ENCODE results near the gene JAKMIP1.
A peak's percentile ranks its signal among the peaks of the same experiment; 100 is the strongest.

Gene JAKMIP1

GRCh38 chr4:6056976-6057766, 143.2 kb downstream of the JAKMIP1 start:
- Histone ChIP-seq H3K9ac (ENCODE audit: low read length) (no peak overlapping the region), H3K4me3 (ENCODE audit: low read depth, low read length) (no peak overlapping the region), H3K9me3 (ENCODE audit: control insufficient read depth, insufficient read depth, low read depth, low read length) (peaks cover 46% of the 10 kb centered on the region), H3K36me3 (ENCODE audit: control insufficient read depth, insufficient read depth, low read length) (peaks cover 35% of the 10 kb centered on the region; the same call in 1 of the 2 replicates), H3K27me3 (ENCODE audit: control insufficient read depth, insufficient read depth, low read length) (no peaks in the 10 kb centered on the region), H3K27ac (ENCODE audit: low read depth, low read length) (no peak overlapping the region), H3K4me1 (ENCODE audit: control insufficient read depth, insufficient read depth, low read length) (peaks cover 3% of the 10 kb centered on the region; the same call in 1 of the 2 replicates)

- peaks cover 3% of the 10 kb centered on the region; the same call in 1 of the 2 replicates for H3K4me1 ChIP-seq (ENCODE audit: control insufficient read depth, insufficient read depth, low read length)
- H3K27ac ChIP-seq (ENCODE audit: low read depth, low read length): no peak overlapping the region
- H3K36me3 ChIP-seq (ENCODE audit: control insufficient read depth, insufficient read depth, low read length): peaks cover 26% of the 10 kb centered on the region; the same call in 1 of the 2 replicates
- peaks cover 37% of the 10 kb centered on the region for H3K9me3 ChIP-seq (ENCODE audit: control insufficient read depth, insufficient read depth, low read depth, low read length)
- H3K27me3 ChIP-seq (ENCODE audit: control insufficient read depth, insufficient read depth, low read length): no peaks in the 10 kb centered on the region
- H3K4me3 ChIP-seq (ENCODE audit: low read depth, low read length): no peak overlapping the region
- no peak overlapping the region for H3K9ac ChIP-seq (ENCODE audit: low read length)
Measured at GRCh38 chr4:6055436-6055835, 144.9 kb downstream of the JAKMIP1 start.

- H3K36me3 ChIP-seq (ENCODE audit: control insufficient read depth, insufficient read depth, low read length): peaks cover 22% of the 10 kb centered on the region; the same call in 1 of the 2 replicates
Measured at GRCh38 chr4:6055030-6055429, 145.3 kb downstream of the JAKMIP1 start.

GRCh38 chr4:6054162-6054922, 146.0 kb downstream of the JAKMIP1 start:
- Histone ChIP-seq H3K9ac (ENCODE audit: low read length) (peak overlapping the region; percentile 15), H3K27ac (ENCODE audit: low read depth, low read length) (no peak overlapping the region), H3K36me3 (ENCODE audit: control insufficient read depth, insufficient read depth, low read length) (peaks cover 16% of the 10 kb centered on the region; the same call in 1 of the 2 replicates)

More at GRCh38 chr4:6055030-6055429, 145.3 kb downstream of the JAKMIP1 start:
- H3K9me3 ChIP-seq (ENCODE audit: control insufficient read depth, insufficient read depth, low read depth, low read length): peaks cover 33% of the 10 kb centered on the region
- H3K4me3 ChIP-seq (ENCODE audit: low read depth, low read length): no peak overlapping the region
- H3K9ac ChIP-seq (ENCODE audit: low read length): no peak overlapping the region
- H3K27ac ChIP-seq (ENCODE audit: low read depth, low read length): no peak overlapping the region
- peaks cover 3% of the 10 kb centered on the region; the same call in 1 of the 2 replicates for H3K4me1 ChIP-seq (ENCODE audit: control insufficient read depth, insufficient read depth, low read length)
- no peaks in the 10 kb centered on the region for H3K27me3 ChIP-seq (ENCODE audit: control insufficient read depth, insufficient read depth, low read length)

GRCh38 chr4:6052679-6053078, 147.7 kb downstream of the JAKMIP1 start:
- Histone ChIP-seq H3K27ac (ENCODE audit: low read depth, low read length) (no peak overlapping the region), H3K27me3 (ENCODE audit: control insufficient read depth, insufficient read depth, low read length) (no peaks in the 10 kb centered on the region)

More at GRCh38 chr4:6054162-6054922, 146.0 kb downstream of the JAKMIP1 start:
- Histone ChIP-seq H3K27me3 (ENCODE audit: control insufficient read depth, insufficient read depth, low read length) (no peaks in the 10 kb centered on the region), H3K4me3 (ENCODE audit: low read depth, low read length) (no peak overlapping the region), H3K4me1 (ENCODE audit: control insufficient read depth, insufficient read depth, low read length) (peaks cover 3% of the 10 kb centered on the region; the same call in 1 of the 2 replicates), H3K9me3 (ENCODE audit: control insufficient read depth, insufficient read depth, low read depth, low read length) (peaks cover 26% of the 10 kb centered on the region)

GRCh38 chr4:6050551-6050950, 149.8 kb downstream of the JAKMIP1 start:
- Histone ChIP-seq H3K27me3 (ENCODE audit: control insufficient read depth, insufficient read depth, low read length) (no peaks in the 10 kb centered on the region), H3K9me3 (ENCODE audit: control insufficient read depth, insufficient read depth, low read depth, low read length) (no peaks in the 10 kb centered on the region), H3K4me3 (ENCODE audit: low read depth, low read length) (no peak overlapping the region), H3K4me1 (ENCODE audit: control insufficient read depth, insufficient read depth, low read length) (peaks cover 3% of the 10 kb centered on the region; the same call in 1 of the 2 replicates), H3K36me3 (ENCODE audit: control insufficient read depth, insufficient read depth, low read length) (no peaks in the 10 kb centered on the region), H3K27ac (ENCODE audit: low read depth, low read length) (no peak overlapping the region), H3K9ac (ENCODE audit: low read length) (no peak overlapping the region)

More at GRCh38 chr4:6052679-6053078, 147.7 kb downstream of the JAKMIP1 start:
- Histone ChIP-seq H3K4me3 (ENCODE audit: low read depth, low read length) (no peak overlapping the region), H3K4me1 (ENCODE audit: control insufficient read depth, insufficient read depth, low read length) (peaks cover 3% of the 10 kb centered on the region; the same call in 1 of the 2 replicates), H3K36me3 (ENCODE audit: control insufficient read depth, insufficient read depth, low read length) (0 out of 2 replicates have a peak, but pooled peaks cover 3% of the 10 kb centered on the region), H3K9ac (ENCODE audit: low read length) (no peak overlapping the region), H3K9me3 (ENCODE audit: control insufficient read depth, insufficient read depth, low read depth, low read length) (peaks cover 10% of the 10 kb centered on the region)

GRCh38 chr4:6049985-6050384, 150.4 kb downstream of the JAKMIP1 start:
- Histone ChIP-seq H3K36me3 (ENCODE audit: control insufficient read depth, insufficient read depth, low read length) (no peaks in the 10 kb centered on the region), H3K27ac (ENCODE audit: low read depth, low read length) (no peak overlapping the region), H3K9ac (ENCODE audit: low read length) (no peak overlapping the region), H3K9me3 (ENCODE audit: control insufficient read depth, insufficient read depth, low read depth, low read length) (no peaks in the 10 kb centered on the region), H3K4me1 (ENCODE audit: control insufficient read depth, insufficient read depth, low read length) (peaks cover 3% of the 10 kb centered on the region; the same call in 1 of the 2 replicates), H3K27me3 (ENCODE audit: control insufficient read depth, insufficient read depth, low read length) (no peaks in the 10 kb centered on the region), H3K4me3 (ENCODE audit: low read depth, low read length) (no peak overlapping the region)

GRCh38 chr4:6049278-6049677, 151.1 kb downstream of the JAKMIP1 start:
- H3K27ac ChIP-seq (ENCODE audit: low read depth, low read length): no peak overlapping the region
- no peaks in the 10 kb centered on the region for H3K4me1 ChIP-seq (ENCODE audit: control insufficient read depth, insufficient read depth, low read length)
- no peaks in the 10 kb centered on the region for H3K27me3 ChIP-seq (ENCODE audit: control insufficient read depth, insufficient read depth, low read length)
- H3K9me3 ChIP-seq (ENCODE audit: control insufficient read depth, insufficient read depth, low read depth, low read length): no peaks in the 10 kb centered on the region
- no peak overlapping the region for H3K9ac ChIP-seq (ENCODE audit: low read length)
- no peak overlapping the region for H3K4me3 ChIP-seq (ENCODE audit: low read depth, low read length)
- no peaks in the 10 kb centered on the region for H3K36me3 ChIP-seq (ENCODE audit: control insufficient read depth, insufficient read depth, low read length)

GRCh38 chr4:6048537-6048936, 151.8 kb downstream of the JAKMIP1 start:
- H3K36me3 ChIP-seq (ENCODE audit: control insufficient read depth, insufficient read depth, low read length): no peaks in the 10 kb centered on the region
- no peaks in the 10 kb centered on the region for H3K9me3 ChIP-seq (ENCODE audit: control insufficient read depth, insufficient read depth, low read depth, low read length)
- H3K4me3 ChIP-seq (ENCODE audit: low read depth, low read length): no peak overlapping the region
- no peaks in the 10 kb centered on the region for H3K4me1 ChIP-seq (ENCODE audit: control insufficient read depth, insufficient read depth, low read length)
- no peak overlapping the region for H3K27ac ChIP-seq (ENCODE audit: low read depth, low read length)
- H3K9ac ChIP-seq (ENCODE audit: low read length): no peak overlapping the region
- no peaks in the 10 kb centered on the region for H3K27me3 ChIP-seq (ENCODE audit: control insufficient read depth, insufficient read depth, low read length)

GRCh38 chr4:6047130-6047673, 153.1 kb downstream of the JAKMIP1 start:
- H3K36me3 ChIP-seq (ENCODE audit: control insufficient read depth, insufficient read depth, low read length): no peaks in the 10 kb centered on the region

More at GRCh38 chr4:6047130-6047673, 153.1 kb downstream of the JAKMIP1 start:
- no peaks in the 10 kb centered on the region for H3K4me1 ChIP-seq (ENCODE audit: control insufficient read depth, insufficient read depth, low read length)
- H3K9ac ChIP-seq (ENCODE audit: low read length): no peak overlapping the region
- no peak overlapping the region for H3K4me3 ChIP-seq (ENCODE audit: low read depth, low read length)
- H3K9me3 ChIP-seq (ENCODE audit: control insufficient read depth, insufficient read depth, low read depth, low read length): no peaks in the 10 kb centered on the region
- H3K27ac ChIP-seq (ENCODE audit: low read depth, low read length): no peak overlapping the region
- no peaks in the 10 kb centered on the region for H3K27me3 ChIP-seq (ENCODE audit: control insufficient read depth, insufficient read depth, low read length)
